GM12878 (cell line): ENCODE data around the gene ZNF526. TPM values are rescaled to one million over a fixed set of nuclear protein-coding genes. Genes with fewer than 3 reads are reported as not detected.
"Not testable (repeated sequence)": the region's sequence is repeated elsewhere in the genome, so short reads cannot be mapped to it uniquely, and the experiment has no call there.

Source experiments
- ATAC-seq: fragments of 200-7000 bp; cut with Tn5 transposase; 3 replicates; pipeline ENCODE4 v1.9.1; 2020; ENCODE audit warnings: mild to moderate bottlenecking, moderate library complexity
- BruUV-seq: library from RNA; stranded (reverse); fragments of 400-500 nt; replicated peaks from 2 replicates; lab custom pipeline; 2021; lab: Mats Ljungman, UMichigan
- CTCF ChIA-PET: fragments of 300-600 bp; sonication (Branson Sonifier 250); formaldehyde crosslinking; extraction: SDS; loops from one replicate; lab custom pipeline; 2021; ENCODE audit warnings: inconsistent platforms; lab: Yijun Ruan, JAX
- POLR2A ChIA-PET: fragments of 350-600 bp; formaldehyde crosslinking; extraction: SDS; loops from one replicate; lab custom pipeline; 2021; ENCODE audit warnings: inconsistent platforms; lab: Charles Lee
- RAD21 ChIA-PET: fragments of 300-600 bp; sonication (Branson Sonifier 250); formaldehyde crosslinking; loops from one replicate; lab custom pipeline; 2023; ENCODE audit warnings: antibody characterized with exemption; ENCODE audit not compliant: unreplicated experiment; lab: Charles Lee
- SMC1A ChIA-PET: fragments of 300-600 bp; sonication (Branson Sonifier 250); formaldehyde crosslinking; loops from one replicate; lab custom pipeline; 2023; ENCODE audit not compliant: unreplicated experiment, uncharacterized antibody; lab: Charles Lee
- DNase-seq: peaks from one replicate; pipeline ENCODE4 v3.0.0-alpha.2; 2011; ENCODE audit warnings: low read depth, low spot score
- FAIRE-seq: peaks from 3 replicates; lab custom pipeline; 2011; peaks lifted over from hg19 to GRCh38; lab: Jason Lieb, UNC
- H2AFZ ChIP-seq: 2 replicates; pipeline ENCODE4 v1.6.0; 2011; ENCODE audit warnings: low read depth, low read length, control low read depth; ENCODE audit not compliant: control insufficient read depth
- H3K27ac ChIP-seq: 2 replicates; pipeline ENCODE4 v1.5.1; 2011; ENCODE audit warnings: control low read depth; ENCODE audit not compliant: control insufficient read depth, insufficient read depth
- H3K27me3 ChIP-seq, 2 experiments: replicated peaks in 1 of 2; 2 replicates each; pipeline versions ENCODE4 v1.6.0 to v1.6.1; 2011; ENCODE audit warnings: low read length in 1 of 2; ENCODE audit not compliant: control insufficient read depth in 2 of 2, insufficient read depth in 2 of 2
- H3K36me3 ChIP-seq, 2 experiments: 2 replicates each; pipeline ENCODE4 v1.5.1; 2011; ENCODE audit warnings: low read length in 1 of 2; ENCODE audit not compliant: control insufficient read depth in 2 of 2, insufficient read depth in 2 of 2
- H3K4me1 ChIP-seq: 2 replicates; pipeline ENCODE4 v1.6.1; 2011; ENCODE audit warnings: mild to moderate bottlenecking, low read length, moderate library complexity, mixed read lengths; ENCODE audit not compliant: control insufficient read depth, insufficient read depth
- H3K4me2 ChIP-seq: 2 replicates; pipeline ENCODE4 v1.6.0; 2011; ENCODE audit warnings: control low read depth; ENCODE audit not compliant: control insufficient read depth, insufficient read depth
- H3K4me3 ChIP-seq: fragments of 200-600 bp; sonication (generic); 2 replicates; pipeline ENCODE4 v1.5.1; 2016
- H3K79me2 ChIP-seq: 2 replicates; pipeline ENCODE4 v1.6.0; 2011; ENCODE audit warnings: low read length; ENCODE audit not compliant: control insufficient read depth, insufficient read depth
- H3K9ac ChIP-seq: 2 replicates; pipeline ENCODE4 v1.8.0; 2011; ENCODE audit warnings: low read length, control low read depth, mixed read lengths; ENCODE audit not compliant: control insufficient read depth, insufficient read depth
- H3K9me3 ChIP-seq: replicated peaks from 3 replicates; pipeline ENCODE4 v1.5.1; 2011; ENCODE audit warnings: mild to moderate bottlenecking, low read length; ENCODE audit not compliant: control insufficient read depth, insufficient read depth
- H4K20me1 ChIP-seq: 2 replicates; pipeline ENCODE4 v1.6.0; 2011; ENCODE audit not compliant: control insufficient read depth, insufficient read depth
- MEF2B ChIP-seq: fragments of 450-650 bp; IDR thresholded peaks from 2 replicates; pipeline ENCODE4 v1.6.1; 2018; ENCODE audit warnings: mild to moderate bottlenecking, moderate library complexity; ENCODE audit not compliant: partially characterized antibody, poor library complexity, severe bottlenecking
- RB1 ChIP-seq: fragments of 450-650 bp; formaldehyde crosslinking; IDR thresholded peaks from 2 replicates; pipeline ENCODE4 v1.6.1; 2017; ENCODE audit warnings: mild to moderate bottlenecking, borderline replicate concordance
- ZNF274 ChIP-seq: IDR thresholded peaks from one replicate; pipeline ENCODE4 v1.8.0; 2011; ENCODE audit not compliant: insufficient read length, insufficient read depth
- WGBS: methylation state at CpG from one replicate; pipeline ENCODE4 v1.1.6; 2016; ENCODE audit warnings: low lambda C conversion rate; ENCODE audit not compliant: insufficient replicate concordance, insufficient coverage; ENCODE audit errors: missing lambda C conversion rate; 5-methylcytosine and 5-hydroxymethylcytosine counted together
- in situ Hi-C: fragments of 300-500 bp; cut with MboI; formaldehyde crosslinking; loops from 9 replicates; pipeline ENCODE4 v1.14.3; 2018; ENCODE audit warnings: mixed read lengths
- intact Hi-C: fragments of 100-400 bp; cut with micrococcal nuclease; formaldehyde crosslinking; loops from one replicate; pipeline ENCODE4 v1.14.2; 2022; ENCODE audit not compliant: unreplicated experiment
- polyA plus RNA-seq, 11 experiments: library from polyadenylated mRNA; depleted of rRNA in 4 of 11; unstranded in 6 of 11; stranded (reverse) in 5 of 11; fragments of >200 nt; fragmentation: Nextera tagmentation in 4 of 11; fragmentation: Illumina TruSeq in 1 of 11; extraction: Ambion mirVana in 4 of 11; extraction: Trizol in 1 of 11; gene quantifications; 1 replicate in 1 of 11; 2 replicates in 10 of 11; pipeline versions ENCODE4 v1.2.1 to v1.2.3, GENCODE V29; 2011 to 2016; ENCODE audit warnings: inconsistent platforms in 2 of 11, missing spikeins in 2 of 11, low read depth in 1 of 11
- total RNA-seq, 4 experiments: library from RNA; depleted of rRNA in 3 of 4; stranded (reverse); fragments of >200 nt in 3 of 4; fragmentation: Illumina TruSeq in 1 of 4; extraction: Trizol in 1 of 4; gene quantifications; 2 replicates each; pipeline versions ENCODE4 v1.2.1 to v1.2.3, GENCODE V29; 2013 to 2021
- TF ChIP-seq, protein P1 (sequence below): fragments of 450-650 bp; conservative IDR thresholded peaks from 2 replicates; pipeline ENCODE4 v1.6.1; 2017; ENCODE audit warnings: mild to moderate bottlenecking, moderate library complexity
- TF ChIP-seq, protein P2 (sequence below), 3 experiments: IDR thresholded peaks in 2 of 3; conservative IDR thresholded peaks in 1 of 3; 2 replicates each; pipeline ENCODE4 v1.5.1; 2011; ENCODE audit warnings: low read depth in 3 of 3, low read length in 3 of 3, mild to moderate bottlenecking in 3 of 3, control low read depth in 2 of 3, moderate library complexity in 2 of 3, inconsistent platforms in 1 of 3, mixed read lengths in 1 of 3; ENCODE audit not compliant: control insufficient read depth in 2 of 3, insufficient read depth in 1 of 3; ENCODE audit errors: extremely low read depth in 1 of 3

The ZNF526 gene
- total and polyA plus RNA-seq, 10 of the 15 experiments (the other 5 are each of a cell fraction or from before 2014, with no cell fraction given): 1.8 to 18.3 (median 5.5) TPM

DNA sequence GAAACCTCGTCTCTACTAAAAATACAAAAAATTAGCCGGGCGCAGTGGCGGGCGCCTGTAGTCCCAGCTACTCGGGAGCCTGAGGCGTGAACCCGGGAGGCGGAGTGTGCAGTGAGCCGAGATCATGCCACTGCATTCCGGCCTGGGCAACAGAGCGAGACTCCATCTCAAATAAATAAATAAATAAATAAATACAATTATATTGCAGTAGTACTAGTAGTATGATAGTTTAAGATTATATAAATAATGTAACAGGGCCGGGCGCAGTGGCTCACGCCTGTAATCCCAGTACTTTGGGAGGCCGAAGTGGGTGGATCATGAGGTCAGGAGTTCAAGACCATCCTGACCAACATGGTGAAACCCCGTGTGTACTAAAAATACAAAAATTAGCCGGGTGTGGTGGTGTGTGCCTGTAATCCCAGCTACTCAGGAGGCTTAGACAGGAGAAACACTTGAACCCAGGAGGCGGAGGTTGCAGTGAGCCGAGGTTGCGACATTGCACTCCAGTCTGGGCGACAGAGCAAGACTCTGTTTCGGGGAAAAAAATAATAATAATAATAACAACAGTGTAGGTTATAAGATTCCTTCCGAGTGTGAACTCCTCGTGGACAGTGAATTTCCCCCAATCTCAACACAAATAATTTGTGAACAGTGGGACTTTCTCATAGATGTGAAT, 47.0 kb downstream of the ZNF526 start:
- ChIA-PET SMC1A (interaction anchor here (1.2 kb wide), 1 partner anchor 24 kb away, joined by 3 read pairs; no protein-coding TSS in a partner anchor), RAD21 (interaction anchor here (1.0 kb wide), 1 partner anchor 13 kb away, joined by 3 read pairs; no protein-coding TSS in a partner anchor), POLR2A (interaction anchor here (0.6 to 1.2 kb wide), 3 partner anchors 10 to 65 kb away, joined by 3 to 6 read pairs (median 3); partner anchors contain the start of gene GSK3A), CTCF (interaction anchor here (1.4 kb wide), 1 partner anchor 23 kb away, joined by 3 read pairs; no protein-coding TSS in a partner anchor)
- H3K36me3 ChIP-seq, H3K9me3 ChIP-seq, ATAC-seq, H3K9ac ChIP-seq, H4K20me1 ChIP-seq, intact Hi-C loops, BruUV-seq, in situ Hi-C loops, DNase-seq, H3K27me3 ChIP-seq, H3K27ac ChIP-seq, FAIRE-seq: not testable (repeated sequence)
- 80% methylated on average over 25 of the region's 25 CpGs for WGBS
- H3K79me2 ChIP-seq: peaks cover 26% of the 10 kb centered on the region
- H2AFZ ChIP-seq: peak overlapping the region; percentile 95
- peak overlapping the region; percentile 94; the same call in 1 of the 2 replicates for H3K4me2 ChIP-seq
- 0 out of 2 replicates have a peak overlapping the region, but pooled peaks have one; percentile 63 for H3K4me3 ChIP-seq
- H3K4me1 ChIP-seq: peaks cover 15% of the 10 kb centered on the region

DNA sequence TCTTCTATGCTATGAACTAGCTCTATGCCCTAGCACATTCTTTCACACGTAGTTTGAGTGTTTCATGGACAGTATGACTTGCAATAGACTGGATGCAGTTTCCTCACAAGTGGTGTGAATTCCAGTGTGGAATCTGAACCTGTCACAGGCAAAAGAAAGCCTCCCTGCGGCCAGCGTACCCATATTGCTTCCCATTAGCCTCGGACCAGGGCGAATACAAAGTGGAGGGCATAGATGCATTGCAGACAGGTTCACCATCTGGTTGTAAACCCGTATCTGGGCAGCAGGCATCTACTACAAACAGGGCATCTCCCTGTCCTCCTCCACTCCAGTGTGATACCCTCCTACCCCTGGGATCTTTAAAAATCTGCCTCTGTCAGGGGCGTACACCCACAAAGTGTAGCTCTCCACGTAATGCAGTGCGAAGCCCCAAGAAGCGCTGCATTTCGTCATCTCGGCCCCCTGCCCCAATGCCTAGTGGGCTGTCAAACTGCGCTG, 47.6 kb downstream of the ZNF526 start:
- RAD21 ChIA-PET: interaction anchor here (1.0 kb wide), 1 partner anchor 12 kb away, joined by 3 read pairs; no protein-coding TSS in a partner anchor
- Histone ChIP-seq H3K9ac (peak overlapping the region; percentile 99), H3K4me3 (peak overlapping the region; percentile 63; the same call in 1 of the 2 replicates), H3K27me3 (no peaks in the 10 kb centered on the region), H2AFZ (peak overlapping the region; percentile 95), H3K27ac (peak overlapping the region; percentile 100), H3K36me3 (peaks cover 0 to 7% of the 10 kb centered on the region in 2 experiments; a peak in 2 of 4 replicates), H3K4me1 (peaks cover 15% of the 10 kb centered on the region), H3K9me3 (no peaks in the 10 kb centered on the region), H3K4me2 (peak overlapping the region; percentile 94), H3K79me2 (peaks cover 27% of the 10 kb centered on the region), H4K20me1 (no peaks in the 10 kb centered on the region)
- POLR2A ChIA-PET: interaction anchor here (0.6 to 1.2 kb wide), 2 partner anchors 11 to 25 kb away, joined by 3 read pairs; partner anchors contain the start of gene GSK3A
- in situ Hi-C loops: no loop called here
- BruUV-seq: no TSS peak
- CTCF ChIA-PET: interaction anchor here (0.7 to 1.4 kb wide), 2 partner anchors 23 to 154 kb away, joined by 3 read pairs; no protein-coding TSS in a partner anchor
- TF ChIP-seq RB1: 0 out of 2 replicates have a peak, but pooled peaks have one; percentile 40
- TF ChIP-seq, protein P1, sequence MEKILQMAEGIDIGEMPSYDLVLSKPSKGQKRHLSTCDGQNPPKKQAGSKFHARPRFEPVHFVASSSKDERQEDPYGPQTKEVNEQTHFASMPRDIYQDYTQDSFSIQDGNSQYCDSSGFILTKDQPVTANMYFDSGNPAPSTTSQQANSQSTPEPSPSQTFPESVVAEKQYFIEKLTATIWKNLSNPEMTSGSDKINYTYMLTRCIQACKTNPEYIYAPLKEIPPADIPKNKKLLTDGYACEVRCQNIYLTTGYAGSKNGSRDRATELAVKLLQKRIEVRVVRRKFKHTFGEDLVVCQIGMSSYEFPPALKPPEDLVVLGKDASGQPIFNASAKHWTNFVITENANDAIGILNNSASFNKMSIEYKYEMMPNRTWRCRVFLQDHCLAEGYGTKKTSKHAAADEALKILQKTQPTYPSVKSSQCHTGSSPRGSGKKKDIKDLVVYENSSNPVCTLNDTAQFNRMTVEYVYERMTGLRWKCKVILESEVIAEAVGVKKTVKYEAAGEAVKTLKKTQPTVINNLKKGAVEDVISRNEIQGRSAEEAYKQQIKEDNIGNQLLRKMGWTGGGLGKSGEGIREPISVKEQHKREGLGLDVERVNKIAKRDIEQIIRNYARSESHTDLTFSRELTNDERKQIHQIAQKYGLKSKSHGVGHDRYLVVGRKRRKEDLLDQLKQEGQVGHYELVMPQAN: peak; percentile 74; the same call in 1 of the 2 replicates
- TF ChIP-seq ZNF274: no peak
- TF ChIP-seq, protein P2, sequence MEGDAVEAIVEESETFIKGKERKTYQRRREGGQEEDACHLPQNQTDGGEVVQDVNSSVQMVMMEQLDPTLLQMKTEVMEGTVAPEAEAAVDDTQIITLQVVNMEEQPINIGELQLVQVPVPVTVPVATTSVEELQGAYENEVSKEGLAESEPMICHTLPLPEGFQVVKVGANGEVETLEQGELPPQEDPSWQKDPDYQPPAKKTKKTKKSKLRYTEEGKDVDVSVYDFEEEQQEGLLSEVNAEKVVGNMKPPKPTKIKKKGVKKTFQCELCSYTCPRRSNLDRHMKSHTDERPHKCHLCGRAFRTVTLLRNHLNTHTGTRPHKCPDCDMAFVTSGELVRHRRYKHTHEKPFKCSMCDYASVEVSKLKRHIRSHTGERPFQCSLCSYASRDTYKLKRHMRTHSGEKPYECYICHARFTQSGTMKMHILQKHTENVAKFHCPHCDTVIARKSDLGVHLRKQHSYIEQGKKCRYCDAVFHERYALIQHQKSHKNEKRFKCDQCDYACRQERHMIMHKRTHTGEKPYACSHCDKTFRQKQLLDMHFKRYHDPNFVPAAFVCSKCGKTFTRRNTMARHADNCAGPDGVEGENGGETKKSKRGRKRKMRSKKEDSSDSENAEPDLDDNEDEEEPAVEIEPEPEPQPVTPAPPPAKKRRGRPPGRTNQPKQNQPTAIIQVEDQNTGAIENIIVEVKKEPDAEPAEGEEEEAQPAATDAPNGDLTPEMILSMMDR (IDR thresholded peaks at IDR 0.05 in 2 of 3, conservative IDR thresholded peaks at IDR 0.05 in 1 of 3; ENCODE audit: control insufficient read depth in 2 of 3, extremely low read depth in 1 of 3, insufficient read depth in 1 of 3, low read depth in 3 of 3, low read length in 3 of 3): no peak
- TF ChIP-seq MEF2B: peak; percentile 9
- ATAC-seq: no peak
- SMC1A ChIA-PET: interaction anchor here (1.2 kb wide), 1 partner anchor 25 kb away, joined by 3 read pairs; no protein-coding TSS in a partner anchor
- intact Hi-C loops: loop anchor here (1.0 to 2.0 kb wide), 3 partner anchors 12 to 24 kb away; partner anchors contain the start of gene ERF
- no peak for FAIRE-seq
- WGBS: 4% methylated on average over 13 of the region's 13 CpGs
- DNase-seq: no peak
